Rectal smooth muscle tissue (tissue), 1 donor: ENCODE measurements around the gene KLF16.

Experiments used
- H3K27ac ChIP-seq: one replicate; pipeline ENCODE4 v1.7.0; 2013; ENCODE audit warnings: low read depth, low read length, inconsistent platforms
- H3K27me3 ChIP-seq: one replicate; pipeline ENCODE4 v1.7.0; 2013; ENCODE audit warnings: low read length; ENCODE audit not compliant: control insufficient read depth, insufficient read depth
- H3K36me3 ChIP-seq: one replicate; pipeline ENCODE4 v1.7.0; 2013; ENCODE audit warnings: low read length; ENCODE audit not compliant: control insufficient read depth, insufficient read depth
- H3K4me1 ChIP-seq: one replicate; pipeline ENCODE4 v1.7.0; 2013; ENCODE audit warnings: low read length; ENCODE audit not compliant: control insufficient read depth, insufficient read depth
- H3K4me3 ChIP-seq: one replicate; pipeline ENCODE4 v1.7.0; 2013; ENCODE audit warnings: low read length
- H3K9ac ChIP-seq: one replicate; pipeline ENCODE4 v1.7.0; 2013; ENCODE audit warnings: low read length

Gene KLF16

DNA sequence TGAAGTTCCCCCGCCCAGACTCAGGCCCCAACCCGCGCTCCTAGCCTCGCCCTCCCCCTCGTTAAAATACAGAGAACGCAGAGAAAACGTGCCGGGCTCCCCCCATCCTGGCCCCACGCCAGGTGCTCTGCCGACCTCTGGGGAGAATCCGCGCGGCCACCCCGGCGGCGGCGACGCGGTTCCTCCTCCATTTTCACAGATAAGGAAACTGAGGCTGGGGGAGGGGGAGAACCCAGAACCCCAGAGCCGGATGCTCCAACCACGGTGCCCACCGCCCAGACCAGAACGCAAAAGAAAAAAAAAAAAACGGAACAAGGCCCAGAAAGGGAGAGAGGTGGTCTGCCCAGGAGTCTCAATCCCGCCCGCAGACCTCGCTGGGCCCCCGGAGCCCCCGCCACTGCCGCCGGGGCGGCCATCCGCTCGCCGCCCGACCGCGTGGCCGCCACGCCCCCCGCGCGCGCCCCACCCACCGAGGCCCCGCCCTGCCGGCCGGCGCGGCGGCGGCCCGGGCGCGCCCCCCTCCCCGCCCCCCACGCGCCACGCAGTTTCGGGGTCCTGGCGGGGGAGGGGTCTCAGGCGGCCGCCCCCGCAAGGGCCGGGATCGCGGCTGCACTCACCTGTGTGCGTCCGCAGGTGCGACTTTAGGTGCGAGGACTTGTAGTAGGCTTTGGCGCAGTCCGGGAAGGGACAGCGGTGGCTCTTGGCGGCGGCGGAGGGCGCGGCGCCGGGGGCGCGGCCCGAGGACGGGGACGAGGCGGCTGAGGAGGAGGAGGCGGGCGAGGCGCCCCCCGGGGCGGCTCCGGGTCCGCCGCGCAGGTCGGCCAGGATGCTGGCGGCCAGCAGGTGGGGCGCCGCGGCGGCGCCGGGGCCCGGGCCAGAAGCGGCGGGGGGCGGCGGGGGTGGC is 703 bp downstream of the KLF16 start:
- Histone ChIP-seq H3K27ac (peak overlapping the region; percentile 45), H3K4me1 (peaks cover 8% of the 10 kb centered on the region), H3K9ac (peak overlapping the region; percentile 68)

DNA sequence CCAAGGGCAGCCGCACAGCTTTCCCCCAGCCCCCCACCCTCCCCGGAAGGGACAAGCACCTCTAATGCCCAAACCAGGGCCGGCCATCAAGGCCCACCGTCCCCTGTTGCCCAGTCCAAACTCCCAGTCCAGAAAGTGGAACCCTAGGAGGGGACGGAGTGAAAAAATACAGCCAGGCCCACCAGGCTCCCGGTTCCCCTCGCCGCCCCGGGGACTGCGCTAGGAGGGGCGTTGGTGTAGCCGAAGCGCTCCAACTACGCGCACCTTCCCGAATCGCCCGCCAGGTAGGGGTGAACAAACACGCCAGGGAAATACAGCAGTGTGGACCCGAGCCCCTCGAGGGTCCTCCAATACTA is 1.3 kb downstream of the KLF16 start:
- H3K27me3 ChIP-seq = no peaks in the 10 kb centered on the region
- no peaks in the 10 kb centered on the region for H3K36me3 ChIP-seq
- H3K4me3 ChIP-seq = peak overlapping the region; percentile 71
- peak overlapping the region; percentile 68 for H3K9ac ChIP-seq
- H3K27ac ChIP-seq = peak overlapping the region; percentile 45
- peaks cover 9% of the 10 kb centered on the region for H3K4me1 ChIP-seq

More for the DNA sequence above, 703 bp downstream of the KLF16 start:
- Histone ChIP-seq H3K27me3 (no peaks in the 10 kb centered on the region), H3K4me3 (peak overlapping the region; percentile 71), H3K36me3 (no peaks in the 10 kb centered on the region)

DNA sequence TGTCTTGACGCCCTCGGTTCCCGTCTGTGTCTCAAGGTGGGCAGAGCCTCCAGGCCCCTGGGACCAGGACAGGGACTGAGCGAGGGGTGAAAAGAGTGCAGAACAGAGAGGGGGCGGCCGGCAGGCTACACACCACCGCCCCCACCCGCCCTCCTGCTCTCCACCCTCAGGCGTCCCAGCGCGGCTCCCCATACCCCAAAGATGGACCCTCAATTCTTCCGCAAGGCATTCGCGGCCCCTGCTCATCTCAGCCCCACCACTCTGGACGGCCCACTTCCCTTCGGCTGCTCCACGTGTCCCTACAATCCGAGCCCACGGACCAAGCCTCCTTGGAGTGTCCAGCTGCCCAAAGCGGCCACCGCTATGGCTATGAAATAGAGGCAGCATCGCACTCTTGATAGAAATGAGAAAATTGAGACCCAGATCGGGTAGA is 1.8 kb downstream of the KLF16 start:
- no peaks in the 10 kb centered on the region for H3K27me3 ChIP-seq
- no peaks in the 10 kb centered on the region for H3K36me3 ChIP-seq
- H3K4me1 ChIP-seq = peaks cover 9% of the 10 kb centered on the region
- H3K4me3 ChIP-seq = peak overlapping the region; percentile 71
- H3K27ac ChIP-seq = peak overlapping the region; percentile 45
- H3K9ac ChIP-seq = no peak overlapping the region

DNA sequence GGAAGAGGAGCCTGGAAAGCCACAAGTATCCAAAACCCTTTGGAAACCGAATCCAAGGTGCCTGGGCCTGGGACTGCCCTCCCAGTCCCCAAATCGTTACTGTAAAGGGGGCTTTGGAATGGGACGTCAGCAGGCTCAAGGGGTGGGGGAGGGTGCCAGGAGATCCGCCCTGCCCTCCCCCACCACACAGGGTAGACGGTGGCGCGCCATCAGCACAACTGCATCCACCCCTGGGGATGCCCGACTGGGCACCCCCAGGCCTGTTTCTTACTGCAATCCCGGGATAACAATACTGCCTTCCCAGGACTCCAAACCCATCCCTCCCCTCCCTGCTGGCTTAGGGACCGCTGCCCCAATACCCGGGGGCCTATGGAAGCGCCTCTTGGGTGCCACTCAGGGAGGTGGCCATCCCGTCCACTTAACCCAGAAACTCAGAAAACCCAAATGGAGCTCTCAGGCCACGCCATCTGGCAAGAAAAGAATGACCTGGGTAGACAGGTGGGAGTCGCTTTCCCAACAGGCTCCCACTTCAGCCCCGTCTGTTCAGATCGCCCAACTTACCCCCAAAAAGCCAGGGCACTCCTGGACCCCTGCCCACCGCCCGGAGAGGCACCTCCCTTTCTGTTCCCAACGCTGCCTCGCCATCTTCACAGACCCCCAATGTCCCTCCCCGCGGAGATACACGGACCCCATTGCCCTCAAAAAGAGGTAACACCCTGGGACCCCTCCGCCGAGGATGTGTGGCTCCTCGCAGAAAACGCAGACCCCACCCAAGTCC is 2.4 kb downstream of the KLF16 start:
- H3K36me3 ChIP-seq = no peaks in the 10 kb centered on the region
- no peaks in the 10 kb centered on the region for H3K27me3 ChIP-seq
- peak overlapping the region; percentile 32 for H3K27ac ChIP-seq
- no peak overlapping the region for H3K9ac ChIP-seq
- H3K4me1 ChIP-seq = peaks cover 11% of the 10 kb centered on the region
- H3K4me3 ChIP-seq = peak overlapping the region; percentile 71

DNA sequence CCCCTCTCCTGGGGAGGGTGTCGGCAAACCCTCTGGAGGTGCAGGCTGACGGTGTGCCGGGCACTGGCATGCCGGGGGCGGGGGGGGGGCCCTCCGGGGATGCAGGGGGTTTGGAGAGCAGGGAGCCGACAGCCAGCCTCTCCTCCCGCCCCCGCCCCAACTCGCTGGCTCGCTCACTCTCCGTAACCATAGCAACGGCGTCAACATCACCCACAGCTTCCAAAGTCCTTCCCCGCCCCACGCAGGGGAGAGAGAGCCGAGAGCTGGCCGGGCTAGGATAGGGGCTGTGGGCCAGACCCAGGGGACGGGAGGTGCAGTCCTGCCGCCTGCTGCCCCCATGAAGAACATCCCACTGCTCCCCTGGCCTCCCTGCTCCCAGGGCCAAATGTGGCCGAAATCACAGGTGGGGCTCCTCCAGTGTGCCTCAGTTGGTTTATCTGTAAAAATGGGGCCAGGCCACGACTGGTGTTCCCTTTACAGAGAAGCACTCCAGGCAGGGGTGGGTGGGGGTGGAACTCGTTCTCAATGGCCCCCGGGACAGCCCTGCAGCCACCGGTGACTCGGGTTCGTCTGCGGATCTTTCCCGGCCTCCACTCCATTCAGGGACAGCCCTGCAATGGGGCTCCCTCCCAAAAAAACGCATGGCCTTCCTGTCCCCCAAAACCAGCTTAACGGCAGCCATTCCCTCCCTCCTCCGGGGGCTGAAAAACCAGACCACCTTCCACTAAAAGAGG is 3.2 kb downstream of the KLF16 start:
- Histone ChIP-seq H3K4me1 (peaks cover 12% of the 10 kb centered on the region), H3K36me3 (no peaks in the 10 kb centered on the region), H3K27me3 (no peaks in the 10 kb centered on the region), H3K27ac (peak overlapping the region; percentile 42), H3K4me3 (peak overlapping the region; percentile 42), H3K9ac (no peak overlapping the region)

DNA sequence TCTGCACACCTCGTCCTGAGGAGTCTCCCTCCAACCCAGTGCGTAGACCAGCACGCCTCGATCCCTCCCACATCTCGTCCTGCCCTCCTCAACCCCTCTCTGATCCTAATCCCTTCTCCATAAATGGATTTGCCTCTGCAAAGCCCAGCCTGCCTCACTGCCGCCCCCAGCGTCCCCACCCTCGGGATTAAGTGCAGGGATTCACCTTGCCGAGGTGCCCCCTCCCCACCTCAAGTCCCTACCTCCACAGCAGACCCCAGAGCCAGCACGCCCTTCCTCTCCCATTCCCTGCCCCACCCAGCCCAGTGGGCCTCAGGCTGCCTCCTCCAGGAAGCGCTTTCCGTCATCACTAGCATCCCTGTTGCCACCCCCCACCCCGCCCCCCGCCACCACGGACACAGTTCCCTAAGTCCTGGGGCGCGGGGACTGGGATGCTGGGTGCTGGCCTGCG is 4.0 kb downstream of the KLF16 start:
- Histone ChIP-seq H3K36me3 (no peaks in the 10 kb centered on the region), H3K4me1 (peaks cover 15% of the 10 kb centered on the region), H3K27me3 (no peaks in the 10 kb centered on the region), H3K9ac (peak overlapping the region; percentile 11), H3K4me3 (peak overlapping the region; percentile 51), H3K27ac (peak overlapping the region; percentile 42)

DNA sequence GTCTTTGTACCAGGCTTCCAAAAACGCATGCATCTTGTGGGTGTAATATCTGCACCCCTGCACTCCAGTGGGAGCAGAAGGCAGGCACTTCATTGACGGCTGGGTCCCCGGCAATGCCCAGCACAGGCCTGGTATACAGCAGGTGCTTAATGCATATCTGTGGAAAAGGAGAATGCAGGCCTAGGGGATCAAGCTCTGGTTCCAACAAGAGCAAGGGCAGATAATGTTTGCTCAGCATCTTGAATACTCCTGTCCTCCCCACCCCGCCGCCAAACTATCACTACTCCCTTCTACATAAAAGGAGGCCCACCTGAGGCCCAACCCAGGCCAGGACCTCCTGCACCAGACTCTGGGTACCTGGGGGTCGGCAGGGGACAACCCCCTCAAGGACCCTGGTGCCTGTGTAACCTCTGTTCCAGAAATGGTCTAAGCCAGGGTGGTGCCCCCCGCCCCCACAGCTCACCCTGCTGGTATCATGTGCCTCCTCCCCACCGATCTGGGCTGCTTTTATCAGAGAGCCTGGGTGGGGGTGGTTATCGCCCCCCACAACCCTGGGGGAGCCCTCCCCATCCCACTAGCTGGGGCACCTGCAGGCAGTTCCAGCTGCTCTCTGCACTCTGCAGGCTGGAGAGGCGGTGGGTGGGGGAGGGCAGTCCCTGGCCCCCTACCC is 4.8 kb downstream of the KLF16 start:
- H3K36me3 ChIP-seq = no peaks in the 10 kb centered on the region
- H3K4me3 ChIP-seq = no peak overlapping the region
- H3K9ac ChIP-seq = no peak overlapping the region
- no peaks in the 10 kb centered on the region for H3K27me3 ChIP-seq
- peak overlapping the region; percentile 73 for H3K27ac ChIP-seq
- H3K4me1 ChIP-seq = peaks cover 16% of the 10 kb centered on the region

DNA sequence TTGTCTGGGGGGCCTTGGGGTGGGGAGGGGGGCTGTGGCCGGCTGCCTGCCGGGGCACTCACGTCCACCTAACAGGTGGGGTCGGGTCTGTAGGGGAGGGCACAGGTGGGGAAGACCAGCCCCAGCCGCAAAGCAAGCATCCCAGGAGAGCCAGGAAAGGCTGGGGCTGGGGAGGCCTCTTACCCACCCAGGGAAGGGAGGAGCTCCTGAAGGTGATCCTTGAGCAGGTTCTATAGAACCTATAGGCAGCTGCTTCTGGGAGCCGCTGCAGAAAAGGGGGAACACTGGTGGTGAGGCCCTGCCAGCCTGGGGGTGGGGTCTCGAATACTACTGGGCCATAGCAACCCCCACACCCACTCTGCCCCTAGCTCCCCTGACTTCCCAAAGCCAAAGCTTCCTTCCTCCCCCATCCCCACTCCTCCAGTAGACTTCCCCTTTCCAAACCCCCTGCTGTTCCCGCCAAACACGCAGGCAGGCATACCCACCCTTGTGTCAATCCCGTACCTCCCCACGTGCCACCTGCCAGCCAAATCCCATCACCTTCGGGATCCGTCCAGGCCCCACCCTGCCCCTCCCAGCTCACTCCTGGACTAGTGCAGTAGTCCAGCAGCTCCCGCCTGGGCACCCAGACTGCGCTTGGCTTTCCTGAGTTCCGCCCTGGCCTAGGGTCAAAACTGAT is 5.6 kb downstream of the KLF16 start:
- H3K4me1 ChIP-seq = peaks cover 18% of the 10 kb centered on the region
- no peaks in the 10 kb centered on the region for H3K36me3 ChIP-seq
- H3K27me3 ChIP-seq = no peaks in the 10 kb centered on the region
- peak overlapping the region; percentile 73 for H3K27ac ChIP-seq
- H3K4me3 ChIP-seq = no peak overlapping the region
- H3K9ac ChIP-seq = no peak overlapping the region

DNA sequence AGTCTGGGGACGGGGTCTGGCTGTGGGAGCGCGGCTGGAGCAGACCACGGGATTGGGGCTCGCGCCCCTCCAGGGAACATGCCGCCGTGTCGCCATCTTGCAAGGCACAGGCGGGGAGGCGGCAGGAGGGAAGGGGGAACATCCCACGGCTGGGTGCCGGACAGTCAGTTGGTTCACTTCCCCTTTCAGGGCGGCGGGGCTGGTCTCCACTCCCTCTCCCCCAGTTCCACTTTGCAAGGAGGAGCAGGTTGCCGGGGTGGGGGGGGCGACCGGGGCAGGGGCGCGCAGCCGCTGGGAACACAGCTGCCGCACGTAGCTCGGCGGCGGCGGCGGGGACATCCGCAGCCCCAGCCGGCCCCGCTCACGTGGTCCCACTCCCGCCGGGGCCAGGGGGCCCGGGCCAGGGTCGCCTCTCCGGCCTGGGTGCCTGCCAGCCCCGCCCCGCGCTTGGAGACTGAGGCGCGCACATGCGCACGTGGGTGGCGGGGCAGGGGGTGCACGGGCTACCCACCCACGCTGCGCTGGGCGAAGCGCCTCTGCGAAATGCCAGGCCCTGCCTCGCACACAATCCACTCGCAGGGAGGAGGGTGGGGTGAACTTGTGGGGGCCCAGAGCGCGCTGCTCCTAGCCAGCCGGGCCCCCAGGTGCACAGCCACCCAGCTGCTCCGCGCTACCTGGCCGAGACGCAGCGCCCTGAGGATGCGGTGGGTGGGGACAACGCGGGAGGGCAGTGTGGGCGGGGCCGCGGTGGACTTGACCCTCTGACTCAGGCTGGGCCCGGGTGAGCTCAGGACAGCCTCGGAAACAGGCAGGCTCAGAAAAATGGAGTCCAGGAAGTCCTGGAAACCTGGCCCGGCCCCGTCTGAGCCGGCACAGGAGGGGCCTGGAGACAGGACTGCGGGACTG is 6.4 kb downstream of the KLF16 start:
- H3K4me1 ChIP-seq = peaks cover 18% of the 10 kb centered on the region
- H3K9ac ChIP-seq = peak overlapping the region; percentile 80
- no peaks in the 10 kb centered on the region for H3K27me3 ChIP-seq
- peak overlapping the region; percentile 73 for H3K27ac ChIP-seq
- H3K4me3 ChIP-seq = peak overlapping the region; percentile 69
- no peaks in the 10 kb centered on the region for H3K36me3 ChIP-seq

DNA sequence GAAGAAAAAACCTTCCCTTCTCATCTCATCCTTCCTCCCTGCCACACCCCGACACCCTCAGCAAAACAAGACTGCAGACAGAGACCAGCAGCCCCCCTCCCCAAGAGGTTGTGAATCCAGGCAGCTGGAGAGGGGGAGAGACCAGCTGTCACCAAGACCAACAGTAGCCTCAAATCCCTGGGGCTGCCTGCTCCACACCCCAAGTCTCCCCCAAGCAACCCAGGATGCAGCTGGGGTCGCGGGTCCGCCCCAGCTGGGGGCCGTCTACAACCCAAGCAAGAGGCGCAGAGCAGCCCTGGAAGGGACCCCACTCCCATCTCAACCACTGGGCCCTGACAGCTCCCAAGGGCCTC is 7.1 kb downstream of the KLF16 start:
- Histone ChIP-seq H3K9ac (peak overlapping the region; percentile 80), H3K27ac (peak overlapping the region; percentile 73), H3K4me3 (peak overlapping the region; percentile 69), H3K36me3 (no peaks in the 10 kb centered on the region), H3K4me1 (peaks cover 18% of the 10 kb centered on the region), H3K27me3 (no peaks in the 10 kb centered on the region)

DNA sequence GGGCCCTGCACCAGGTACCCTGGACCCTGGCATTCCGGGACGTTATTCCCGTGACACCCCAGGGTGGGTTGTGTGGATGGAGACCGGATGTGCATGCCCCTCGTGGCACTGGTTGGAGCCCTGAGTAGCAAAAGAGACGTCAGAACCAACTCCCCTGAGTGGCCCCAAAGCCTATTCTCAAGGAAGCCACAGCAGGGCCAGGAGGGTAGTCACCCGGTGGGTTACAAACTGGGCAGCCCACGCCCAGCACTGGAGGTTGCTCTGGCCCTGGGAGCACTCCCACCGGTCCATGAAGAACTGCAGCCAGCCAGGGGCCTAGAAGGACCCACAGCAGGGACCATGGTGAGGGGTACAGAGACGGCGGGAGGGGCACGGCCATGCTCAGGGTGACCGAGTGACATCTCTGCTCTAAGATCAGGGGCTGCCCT is 7.5 kb downstream of the KLF16 start:
- no peaks in the 10 kb centered on the region for H3K36me3 ChIP-seq
- H3K9ac ChIP-seq = peak overlapping the region; percentile 80
- H3K4me3 ChIP-seq = peak overlapping the region; percentile 69
- peaks cover 18% of the 10 kb centered on the region for H3K4me1 ChIP-seq
- H3K27me3 ChIP-seq = no peaks in the 10 kb centered on the region
- H3K27ac ChIP-seq = peak overlapping the region; percentile 73
